IMR-90 (cell line): ENCODE results near the gene SDK1. TPM values are rescaled to one million over a fixed set of nuclear protein-coding genes. Genes with fewer than 3 reads are reported as not detected.

Experiments used
- ATAC-seq: fragments of 200-7000 bp; cut with Tn5 transposase; 2 replicates; pipeline ENCODE4 v1.9.1; 2020; ENCODE audit warnings: low read depth, mild to moderate bottlenecking, moderate library complexity
- BruUV-seq: library from RNA; stranded (reverse); fragments of 400-500 nt; replicated peaks from 2 replicates; lab custom pipeline; 2021; lab: Mats Ljungman, UMichigan
- CTCF ChIA-PET: fragments of 300-600 bp; formaldehyde crosslinking; extraction: SDS; loops from one replicate; lab custom pipeline; 2021; ENCODE audit warnings: antibody characterized with exemption; lab: Yijun Ruan, JAX
- POLR2A ChIA-PET: fragments of 300-600 bp; sonication (Branson Sonifier 250); formaldehyde crosslinking; loops from one replicate; lab custom pipeline; 2022; ENCODE audit warnings: antibody characterized with exemption; ENCODE audit not compliant: unreplicated experiment; lab: Charles Lee
- DNase-seq: peaks from one replicate; pipeline ENCODE4 v3.0.0; 2013
- H2AFZ ChIP-seq: replicated peaks from 2 replicates; pipeline ENCODE3; 2013; ENCODE audit warnings: low read length, mild to moderate bottlenecking; ENCODE audit not compliant: poor library complexity
- H2AK5ac ChIP-seq: 2 replicates; pipeline ENCODE4 v1.6.1; 2013; ENCODE audit warnings: low read depth, low read length, inconsistent platforms
- H2AK9ac ChIP-seq: replicated peaks from 2 replicates; pipeline ENCODE3; 2013; ENCODE audit warnings: mild to moderate bottlenecking, low read depth, low read length, moderate library complexity; ENCODE audit not compliant: poor library complexity
- H2BK120ac ChIP-seq: 2 replicates; pipeline ENCODE4 v1.6.1; 2013; ENCODE audit warnings: low read depth, low read length, inconsistent platforms
- H2BK15ac ChIP-seq: 3 replicates; pipeline ENCODE4 v1.6.1; 2013; ENCODE audit warnings: low read depth, low read length, inconsistent platforms
- H2BK20ac ChIP-seq: 2 replicates; pipeline ENCODE4 v1.6.1; 2013; ENCODE audit warnings: low read depth, mild to moderate bottlenecking, inconsistent platforms, low read length, moderate library complexity
- H2BK5ac ChIP-seq: 2 replicates; pipeline ENCODE4 v1.6.1; 2013; ENCODE audit warnings: mild to moderate bottlenecking, low read depth, low read length, inconsistent platforms; ENCODE audit not compliant: poor library complexity, severe bottlenecking
- H3K14ac ChIP-seq: replicated peaks from 2 replicates; pipeline ENCODE4 v1.6.1; 2013; ENCODE audit warnings: low read depth, low read length, inconsistent platforms
- H3K18ac ChIP-seq: 2 replicates; pipeline ENCODE4 v1.6.1; 2013; ENCODE audit warnings: low read depth, low read length, control low read depth
- H3K23ac ChIP-seq: 2 replicates; pipeline ENCODE4 v1.6.1; 2013; ENCODE audit warnings: low read depth, low read length, inconsistent platforms
- H3K27ac ChIP-seq: 2 replicates; pipeline ENCODE4 v1.5.1; 2013; ENCODE audit warnings: mild to moderate bottlenecking, control low read depth, low read length; ENCODE audit not compliant: insufficient read depth
- H3K27me3 ChIP-seq: 2 replicates; pipeline ENCODE4 v1.6.1; 2013; ENCODE audit warnings: low read length; ENCODE audit not compliant: control insufficient read depth, insufficient read depth
- H3K36me3 ChIP-seq: 2 replicates; pipeline ENCODE4 v1.6.1; 2013; ENCODE audit warnings: low read length, mixed read lengths; ENCODE audit not compliant: control insufficient read depth, insufficient read depth
- H3K4ac ChIP-seq: 2 replicates; pipeline ENCODE4 v1.6.1; 2013; ENCODE audit warnings: low read depth, low read length, inconsistent platforms
- H3K4me1 ChIP-seq: 2 replicates; pipeline ENCODE4 v1.6.1; 2013; ENCODE audit warnings: low read length, mixed read lengths; ENCODE audit not compliant: control insufficient read depth, insufficient read depth
- H3K4me2 ChIP-seq: 2 replicates; pipeline ENCODE4 v1.6.1; 2013; ENCODE audit warnings: low read depth, mild to moderate bottlenecking, control low read depth, low read length, moderate library complexity
- H3K4me3 ChIP-seq: 2 replicates; pipeline ENCODE4 v1.5.1; 2013; ENCODE audit warnings: low read depth, mild to moderate bottlenecking, control low read depth, low read length, moderate library complexity; ENCODE audit not compliant: insufficient read depth
- H3K56ac ChIP-seq: 2 replicates; pipeline ENCODE4 v1.6.1; 2013; ENCODE audit warnings: low read length, inconsistent platforms; ENCODE audit not compliant: insufficient read depth; ENCODE audit errors: extremely low read depth
- H3K79me1 ChIP-seq, 2 experiments: 2 replicates each; pipeline ENCODE4 v1.6.1; 2013; ENCODE audit warnings: low read length in 2 of 2, inconsistent platforms in 1 of 2, low read depth in 1 of 2
- H3K9ac ChIP-seq: 2 replicates; pipeline ENCODE4 v1.6.1; 2013; ENCODE audit warnings: low read depth, low read length, control low read depth
- H3K9me1 ChIP-seq: 2 replicates; pipeline ENCODE4 v1.6.1; 2013; ENCODE audit warnings: low read length, inconsistent platforms; ENCODE audit not compliant: insufficient read depth
- H3K9me3 ChIP-seq: 2 replicates; pipeline ENCODE4 v1.6.1; 2013; ENCODE audit warnings: low read length; ENCODE audit not compliant: control insufficient read depth, insufficient read depth
- H4K20me1 ChIP-seq: 2 replicates; pipeline ENCODE4 v1.6.1; 2013; ENCODE audit warnings: low read length, inconsistent platforms; ENCODE audit not compliant: insufficient read depth
- H4K5ac ChIP-seq: 2 replicates; pipeline ENCODE4 v1.6.1; 2013; ENCODE audit warnings: mild to moderate bottlenecking, low read depth, low read length, control low read depth
- H4K8ac ChIP-seq, 2 experiments: 2 replicates each; pipeline ENCODE4 v1.6.1; 2013; ENCODE audit warnings: low read depth in 2 of 2, low read length in 2 of 2, control low read depth in 1 of 2, inconsistent platforms in 1 of 2
- H4K91ac ChIP-seq: 2 replicates; pipeline ENCODE4 v1.6.1; 2013; ENCODE audit warnings: low read depth, low read length, inconsistent platforms; ENCODE audit not compliant: insufficient read depth
- BHLHE40 ChIP-seq: fragments of 150-350 bp; IDR thresholded peaks from 2 replicates; pipeline ENCODE4 v1.6.1; 2016; ENCODE audit warnings: mild to moderate bottlenecking, low read depth, low read length
- CEBPB ChIP-seq: IDR thresholded peaks from 2 replicates; pipeline ENCODE4 v1.6.1; 2012; ENCODE audit warnings: low read depth, low read length, improper control_type of control experiment
- CHD1 ChIP-seq: IDR thresholded peaks from 2 replicates; pipeline ENCODE4 v1.6.1; 2012; ENCODE audit warnings: low read depth, low read length, improper control_type of control experiment
- ELK1 ChIP-seq: fragments of 150-350 bp; IDR thresholded peaks from 2 replicates; pipeline ENCODE4 v1.6.1; 2016; ENCODE audit warnings: low read depth, mild to moderate bottlenecking, low read length, moderate library complexity, borderline replicate concordance
- FOS ChIP-seq: fragments of 150-350 bp; IDR thresholded peaks from 2 replicates; pipeline ENCODE4 v1.6.1; 2016; ENCODE audit warnings: low read depth, low read length
- MAFK ChIP-seq: IDR thresholded peaks from 2 replicates; pipeline ENCODE4 v1.6.1; 2012; ENCODE audit warnings: low read depth, low read length, improper control_type of control experiment
- MAZ ChIP-seq: IDR thresholded peaks from 2 replicates; pipeline ENCODE4 v1.6.1; 2012; ENCODE audit warnings: low read depth, mild to moderate bottlenecking, low read length, improper control_type of control experiment, moderate library complexity, borderline replicate concordance
- MXI1 ChIP-seq: IDR thresholded peaks from 2 replicates; pipeline ENCODE4 v1.6.1; 2012; ENCODE audit warnings: low read depth, mild to moderate bottlenecking, low read length, moderate library complexity, borderline replicate concordance
- NFE2L2 ChIP-seq: fragments of 150-350 bp; IDR thresholded peaks from 2 replicates; pipeline ENCODE4 v1.6.1; 2016; ENCODE audit warnings: low read depth, mild to moderate bottlenecking, low read length
- POLR2A ChIP-seq: IDR thresholded peaks from 2 replicates; pipeline ENCODE4 v1.6.1; 2012; ENCODE audit warnings: mild to moderate bottlenecking, low read depth, low read length
- RAD21 ChIP-seq: IDR thresholded peaks from 2 replicates; pipeline ENCODE4 v1.6.1; 2012; ENCODE audit warnings: low read length, improper control_type of control experiment
- SMC3 ChIP-seq: fragments of 150-350 bp; IDR thresholded peaks from 2 replicates; pipeline ENCODE4 v1.6.1; 2016; ENCODE audit warnings: low read depth, mild to moderate bottlenecking, antibody characterized with exemption, low read length, moderate library complexity
- WGBS, 2 experiments: methylation state at CpG; one replicate each; pipeline versions ENCODE4 v1.1.5 to v1.1.7; 2013; ENCODE audit warnings: missing lambda C conversion rate in 2 of 2; ENCODE audit not compliant: insufficient read length in 1 of 2; ENCODE audit errors: extremely low coverage in 2 of 2; 5-methylcytosine and 5-hydroxymethylcytosine counted together
- dilution Hi-C: fragments of 300-500 bp; cut with HindIII; formaldehyde crosslinking; loops from one replicate; pipeline ENCODE4 v1.14.3; 2018; ENCODE audit warnings: low sequenced_read_pairs; ENCODE audit not compliant: unreplicated experiment
- in situ Hi-C: fragments of 300-500 bp; cut with MboI; formaldehyde crosslinking; loops from 3 replicates; pipeline ENCODE4 v1.14.3; 2019; ENCODE audit warnings: low sequenced_read_pairs, inconsistent platforms, mixed read lengths
- intact Hi-C: fragments of 100-400 bp; cut with micrococcal nuclease; formaldehyde crosslinking; loops from 2 replicates; pipeline ENCODE4 v1.10.0; 2022
- polyA plus RNA-seq, 3 experiments: library from polyadenylated mRNA; depleted of rRNA; stranded (reverse); fragments of >200 nt; gene quantifications; 2 replicates each; pipeline ENCODE4 v1.2.3, GENCODE V29; 2012; ENCODE audit warnings: low replicate concordance in 1 of 3
- total RNA-seq: library from RNA; depleted of rRNA; stranded (reverse); fragments of >200 nt; gene quantifications from 2 replicates; pipeline ENCODE4 v1.2.3, GENCODE V29; 2012
- TF ChIP-seq, protein P1 (sequence below): fragments of 150-350 bp; IDR thresholded peaks from 2 replicates; pipeline ENCODE4 v1.6.1; 2017; ENCODE audit warnings: mild to moderate bottlenecking, antibody characterized with exemption, low read length, low read depth
- TF ChIP-seq, protein P2 (sequence below): conservative IDR thresholded peaks from 2 replicates; pipeline ENCODE4 v1.5.1; 2012; ENCODE audit warnings: mild to moderate bottlenecking, low read depth, low read length, improper control_type of control experiment

The SDK1 gene
- total and polyA plus RNA-seq, 2 of the 4 experiments (the other 2 are of a cell fraction), result 1.5 to 1.6 TPM

GRCh38 chr7:3438352-3438751 is 137.3 kb downstream of the SDK1 start:
- H2BK15ac ChIP-seq, result peak overlapping the region; percentile 99
- DNase-seq (no peak), ATAC-seq (no peak)
- H3K36me3 ChIP-seq, result no peaks in the 10 kb centered on the region
- no peak overlapping the region for H3K9ac ChIP-seq
- no TSS peak for BruUV-seq
- H3K4me2 ChIP-seq, result peak overlapping the region; percentile 23
- dilution Hi-C loops (no loop called here), intact Hi-C loops (loop anchor here (2.0 to 10.0 kb wide), 3 partner anchors 134 to 574 kb away; partner anchors contain the start of gene SDK1), in situ Hi-C loops (no loop called here)
- H3K79me1 ChIP-seq, result no peaks in the 10 kb centered on the region
- peaks cover 3% of the 10 kb centered on the region for H3K9me1 ChIP-seq
- peak overlapping the region; percentile 78; the same call in 1 of the 2 replicates for H3K14ac ChIP-seq
- H3K4ac ChIP-seq, result peak overlapping the region; percentile 81
- WGBS, 2 experiments, result 67% methylated on average over 1 of the region's 4 CpGs; no CpG with 5 or more reads in 1 of the 2 experiments
- H2AK9ac ChIP-seq, result peak overlapping the region; percentile 63
- H3K4me3 ChIP-seq, result no peak overlapping the region
- H4K8ac ChIP-seq, result peak overlapping the region in 1 of 2 experiments; percentile 48; a peak in 2 of 4 replicates
- no peak overlapping the region for H3K56ac ChIP-seq
- POLR2A ChIA-PET, result no interaction called here
- CTCF ChIA-PET, result no interaction called here
- H3K23ac ChIP-seq, result peak overlapping the region; percentile 84; the same call in 1 of the 2 replicates
- H3K27me3 ChIP-seq, result no peaks in the 10 kb centered on the region
- peak overlapping the region; percentile 90 for H4K91ac ChIP-seq
- peak overlapping the region; percentile 66; the same call in 1 of the 2 replicates for H3K27ac ChIP-seq
- H2AK5ac ChIP-seq, result peak overlapping the region; percentile 93
- peak overlapping the region; percentile 67; the same call in 1 of the 2 replicates for H4K5ac ChIP-seq
- H3K4me1 ChIP-seq, result peaks cover 7% of the 10 kb centered on the region
- no peaks in the 10 kb centered on the region for H3K9me3 ChIP-seq
- H4K20me1 ChIP-seq, result no peaks in the 10 kb centered on the region
- peak overlapping the region; percentile 87 for H2BK120ac ChIP-seq
- peak overlapping the region; percentile 92 for H3K18ac ChIP-seq
- TF ChIP-seq MXI1, result no peak
- TF ChIP-seq FOS, result no peak
- no peak for TF ChIP-seq RAD21
- no peak for TF ChIP-seq MAZ
- TF ChIP-seq BHLHE40, result no peak
- TF ChIP-seq MAFK, result no peak
- no peak for TF ChIP-seq SMC3
- TF ChIP-seq CEBPB, result no peak
- TF ChIP-seq ELK1, result no peak
- TF ChIP-seq, protein P1, sequence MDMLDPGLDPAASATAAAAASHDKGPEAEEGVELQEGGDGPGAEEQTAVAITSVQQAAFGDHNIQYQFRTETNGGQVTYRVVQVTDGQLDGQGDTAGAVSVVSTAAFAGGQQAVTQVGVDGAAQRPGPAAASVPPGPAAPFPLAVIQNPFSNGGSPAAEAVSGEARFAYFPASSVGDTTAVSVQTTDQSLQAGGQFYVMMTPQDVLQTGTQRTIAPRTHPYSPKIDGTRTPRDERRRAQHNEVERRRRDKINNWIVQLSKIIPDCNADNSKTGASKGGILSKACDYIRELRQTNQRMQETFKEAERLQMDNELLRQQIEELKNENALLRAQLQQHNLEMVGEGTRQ, result no peak
- TF ChIP-seq NFE2L2, result no peak
- no peak for TF ChIP-seq CHD1
- TF ChIP-seq POLR2A, result no peak
- TF ChIP-seq, protein P2, sequence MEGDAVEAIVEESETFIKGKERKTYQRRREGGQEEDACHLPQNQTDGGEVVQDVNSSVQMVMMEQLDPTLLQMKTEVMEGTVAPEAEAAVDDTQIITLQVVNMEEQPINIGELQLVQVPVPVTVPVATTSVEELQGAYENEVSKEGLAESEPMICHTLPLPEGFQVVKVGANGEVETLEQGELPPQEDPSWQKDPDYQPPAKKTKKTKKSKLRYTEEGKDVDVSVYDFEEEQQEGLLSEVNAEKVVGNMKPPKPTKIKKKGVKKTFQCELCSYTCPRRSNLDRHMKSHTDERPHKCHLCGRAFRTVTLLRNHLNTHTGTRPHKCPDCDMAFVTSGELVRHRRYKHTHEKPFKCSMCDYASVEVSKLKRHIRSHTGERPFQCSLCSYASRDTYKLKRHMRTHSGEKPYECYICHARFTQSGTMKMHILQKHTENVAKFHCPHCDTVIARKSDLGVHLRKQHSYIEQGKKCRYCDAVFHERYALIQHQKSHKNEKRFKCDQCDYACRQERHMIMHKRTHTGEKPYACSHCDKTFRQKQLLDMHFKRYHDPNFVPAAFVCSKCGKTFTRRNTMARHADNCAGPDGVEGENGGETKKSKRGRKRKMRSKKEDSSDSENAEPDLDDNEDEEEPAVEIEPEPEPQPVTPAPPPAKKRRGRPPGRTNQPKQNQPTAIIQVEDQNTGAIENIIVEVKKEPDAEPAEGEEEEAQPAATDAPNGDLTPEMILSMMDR, result no peak
- peak overlapping the region; percentile 69 for H2BK20ac ChIP-seq
- H2AFZ ChIP-seq, result peak overlapping the region; percentile 70
- peak overlapping the region; percentile 47 for H2BK5ac ChIP-seq
